Muscle of leg (tissue), 11 donors: ENCODE results near the gene CABLES2. TPM values are rescaled to one million over a fixed set of nuclear protein-coding genes. Genes with fewer than 3 reads are reported as not detected.

Experiments
- DNase-seq: peaks from one replicate; pipeline ENCODE4 v3.0.0; 2013
- H3K27ac ChIP-seq: one replicate; pipeline ENCODE4 v1.5.1; 2013; ENCODE audit warnings: mild to moderate bottlenecking, low read length, control low read depth
- H3K27me3 ChIP-seq: one replicate; pipeline ENCODE4 v1.6.1; 2013; ENCODE audit warnings: low read length; ENCODE audit not compliant: control insufficient read depth, insufficient read depth
- H3K36me3 ChIP-seq: one replicate; pipeline ENCODE4 v1.6.1; 2013; ENCODE audit warnings: low read length; ENCODE audit not compliant: control insufficient read depth, insufficient read depth
- H3K4me1 ChIP-seq: one replicate; pipeline ENCODE4 v1.6.1; 2013; ENCODE audit warnings: low read length; ENCODE audit not compliant: control insufficient read depth, insufficient read depth
- H3K4me3 ChIP-seq: one replicate; pipeline ENCODE4 v1.5.1; 2013; ENCODE audit warnings: low read length, control low read depth
- H3K9me3 ChIP-seq: replicated peaks from 2 replicates; pipeline ENCODE4 v1.6.1; 2013; ENCODE audit warnings: low read depth, low read length; ENCODE audit not compliant: control insufficient read depth
- WGBS: methylation state at CpG from one replicate; pipeline ENCODE4 v1.1.5; 2013; ENCODE audit warnings: missing lambda C conversion rate; ENCODE audit not compliant: insufficient coverage; 5-methylcytosine and 5-hydroxymethylcytosine counted together
- polyA plus RNA-seq, 8 donors: library from polyadenylated mRNA; unstranded; fragments of 120-200 nt; gene quantifications; one replicate each; pipeline versions ENCODE4 v1.2.1 to v1.2.3, GENCODE V29; 2013; ENCODE audit warnings: inconsistent platforms in 1 of 8, low replicate concordance in 1 of 8; ENCODE audit not compliant: insufficient read length in 8 of 8, insufficient read depth in 1 of 8
- total RNA-seq: library from RNA; stranded (reverse); fragments of 120-200 nt; gene quantifications from one replicate; pipeline ENCODE4 v1.2.4, GENCODE V29; 2013

The CABLES2 gene
- total and polyA plus RNA-seq, 9 donors, result 2.0 to 8.2 (median 5.7) TPM

DNA sequence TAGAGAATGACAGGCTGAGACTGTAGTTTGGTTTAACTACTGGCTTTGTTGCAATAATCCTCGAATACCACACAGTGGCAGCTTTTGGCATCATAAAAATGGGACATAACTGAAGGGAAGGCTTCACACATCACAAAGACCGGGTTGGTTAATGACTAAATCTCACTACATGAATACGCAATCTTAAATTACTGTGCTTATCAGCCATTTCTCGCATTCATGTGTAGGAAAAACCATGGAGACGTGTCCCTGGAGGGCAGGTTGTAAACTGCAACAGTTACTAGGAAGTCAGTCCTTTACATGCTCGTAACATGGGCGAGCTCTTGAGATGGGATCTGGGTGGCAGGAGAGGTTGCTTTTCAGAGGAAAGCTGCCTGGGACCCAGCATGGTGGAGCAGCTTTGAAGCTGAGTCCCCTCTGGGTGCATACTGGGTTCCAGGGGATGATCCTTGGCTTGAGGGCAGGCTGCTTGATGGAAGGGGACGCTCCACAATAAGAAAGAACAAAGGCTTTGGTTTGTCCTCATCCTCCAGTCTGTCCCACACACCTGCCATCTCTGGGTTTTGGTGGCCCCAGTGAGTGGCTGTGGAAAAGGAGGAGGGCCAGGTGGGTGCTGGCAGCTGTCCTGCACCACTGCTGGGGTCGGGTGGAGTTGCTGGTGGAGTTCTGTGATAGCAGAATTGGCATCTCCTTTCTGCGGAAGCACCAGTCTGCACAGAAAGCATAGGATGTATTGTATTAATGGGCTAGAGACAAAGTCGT is 18.1 kb downstream of the CABLES2 start:
- Histone ChIP-seq H3K9me3 (no peaks in the 10 kb centered on the region), H3K36me3 (peaks cover 59% of the 10 kb centered on the region), H3K4me3 (no peak overlapping the region), H3K4me1 (peaks cover 17% of the 10 kb centered on the region), H3K27ac (no peak overlapping the region), H3K27me3 (no peaks in the 10 kb centered on the region)
- DNase-seq, result no peak
- WGBS, result 89% methylated on average over 10 of the region's 11 CpGs

DNA sequence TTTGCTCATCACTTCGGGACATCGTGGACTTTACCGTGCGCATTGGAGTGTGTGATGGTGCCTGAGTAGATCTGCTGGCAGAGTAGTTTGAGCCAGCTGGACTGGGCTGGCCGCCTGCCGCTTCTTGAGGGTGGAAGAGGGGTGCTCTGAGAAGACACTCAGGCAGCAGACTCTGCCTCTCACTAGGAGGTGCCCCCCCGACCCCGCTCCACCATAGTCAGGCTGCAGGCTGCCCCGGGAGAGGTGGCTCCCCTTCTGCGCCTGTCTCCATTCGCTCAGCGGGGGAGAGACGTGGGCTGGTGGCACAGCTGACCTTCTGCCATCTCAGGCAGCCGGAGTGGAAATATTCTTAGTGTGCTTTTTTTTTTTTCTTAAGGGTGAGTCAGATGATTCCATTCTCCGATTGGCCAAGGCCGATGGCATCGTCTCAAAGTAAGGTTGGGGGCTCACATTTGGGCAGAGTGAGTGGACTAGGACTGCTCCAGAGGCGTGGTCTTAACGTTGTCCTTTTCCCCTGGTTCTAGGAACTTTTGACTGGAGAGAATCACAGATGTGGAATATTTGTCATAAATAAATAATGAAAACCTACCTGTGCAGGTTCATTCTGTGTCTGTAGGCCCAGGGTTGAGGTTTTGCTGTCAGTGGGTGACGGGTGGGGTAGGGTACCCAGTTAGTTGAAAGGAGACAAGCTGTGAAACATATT is 19.0 kb downstream of the CABLES2 start:
- Histone ChIP-seq H3K36me3 (peaks cover 51% of the 10 kb centered on the region), H3K27me3 (no peaks in the 10 kb centered on the region), H3K4me1 (peaks cover 17% of the 10 kb centered on the region), H3K9me3 (no peaks in the 10 kb centered on the region), H3K4me3 (peak overlapping the region; percentile 93), H3K27ac (peak overlapping the region; percentile 20)
- DNase-seq, result no peak
- 63% methylated on average over 9 of the region's 20 CpGs for WGBS

DNA sequence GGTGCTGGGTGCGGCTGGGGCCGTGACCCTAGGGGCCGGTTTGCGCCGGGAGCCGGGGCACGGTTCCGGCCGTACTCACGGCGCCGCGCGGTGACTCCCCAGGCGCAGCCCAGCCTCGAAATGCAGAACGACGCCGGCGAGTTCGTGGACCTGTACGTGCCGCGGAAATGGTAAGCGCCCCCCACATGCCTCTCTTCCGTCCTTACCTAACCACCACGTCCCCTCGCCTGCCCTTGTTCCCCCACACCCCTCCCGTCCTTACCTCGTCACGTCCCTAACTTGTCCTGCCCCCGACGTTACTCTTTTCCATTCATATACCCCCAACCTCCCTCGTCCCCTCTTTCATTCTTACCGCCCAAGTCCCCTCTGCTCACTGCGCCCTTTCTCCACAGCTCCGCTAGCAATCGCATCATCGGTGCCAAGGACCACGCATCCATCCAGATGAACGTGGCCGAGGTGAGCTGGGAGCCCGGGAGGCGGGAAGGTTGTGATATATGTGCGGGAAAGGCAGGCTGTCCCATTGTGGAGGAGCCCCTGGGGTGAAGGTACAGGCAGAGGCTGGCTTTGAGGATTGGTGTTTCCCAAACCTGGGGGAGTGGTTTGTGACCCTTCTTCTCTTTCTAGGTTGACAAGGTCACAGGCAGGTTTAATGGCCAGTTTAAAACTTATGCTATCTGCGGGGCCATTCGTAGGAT is 19.7 kb downstream of the CABLES2 start:
- Histone ChIP-seq H3K9me3 (no peaks in the 10 kb centered on the region), H3K36me3 (peaks cover 44% of the 10 kb centered on the region), H3K4me3 (peak overlapping the region; percentile 93), H3K27ac (peak overlapping the region; percentile 20), H3K4me1 (peaks cover 20% of the 10 kb centered on the region), H3K27me3 (no peaks in the 10 kb centered on the region)
- under 1% methylated on average over 41 of the region's 47 CpGs for WGBS
- DNase-seq, result no peak

GRCh38 chr20:62386383-62387218 is 20.5 kb downstream of the CABLES2 start, which contains the start of gene RPS21:
RPS21 (plus strand) TSS chr20:62387103; CDS start chr20:62387339, 236 bp downstream.
- Histone ChIP-seq H3K9me3 (no peaks in the 10 kb centered on the region), H3K4me1 (peaks cover 22% of the 10 kb centered on the region), H3K4me3 (peak within 1 kb of the TSS; percentile 93), H3K27me3 (no peaks in the 10 kb centered on the region), H3K27ac (peak within 1 kb of the TSS; percentile 82), H3K36me3 (peaks cover 39% of the 10 kb centered on the region)
- DNase-seq, result peak; percentile 96
- under 1% methylated on average over 63 of the region's 83 CpGs for WGBS

DNA sequence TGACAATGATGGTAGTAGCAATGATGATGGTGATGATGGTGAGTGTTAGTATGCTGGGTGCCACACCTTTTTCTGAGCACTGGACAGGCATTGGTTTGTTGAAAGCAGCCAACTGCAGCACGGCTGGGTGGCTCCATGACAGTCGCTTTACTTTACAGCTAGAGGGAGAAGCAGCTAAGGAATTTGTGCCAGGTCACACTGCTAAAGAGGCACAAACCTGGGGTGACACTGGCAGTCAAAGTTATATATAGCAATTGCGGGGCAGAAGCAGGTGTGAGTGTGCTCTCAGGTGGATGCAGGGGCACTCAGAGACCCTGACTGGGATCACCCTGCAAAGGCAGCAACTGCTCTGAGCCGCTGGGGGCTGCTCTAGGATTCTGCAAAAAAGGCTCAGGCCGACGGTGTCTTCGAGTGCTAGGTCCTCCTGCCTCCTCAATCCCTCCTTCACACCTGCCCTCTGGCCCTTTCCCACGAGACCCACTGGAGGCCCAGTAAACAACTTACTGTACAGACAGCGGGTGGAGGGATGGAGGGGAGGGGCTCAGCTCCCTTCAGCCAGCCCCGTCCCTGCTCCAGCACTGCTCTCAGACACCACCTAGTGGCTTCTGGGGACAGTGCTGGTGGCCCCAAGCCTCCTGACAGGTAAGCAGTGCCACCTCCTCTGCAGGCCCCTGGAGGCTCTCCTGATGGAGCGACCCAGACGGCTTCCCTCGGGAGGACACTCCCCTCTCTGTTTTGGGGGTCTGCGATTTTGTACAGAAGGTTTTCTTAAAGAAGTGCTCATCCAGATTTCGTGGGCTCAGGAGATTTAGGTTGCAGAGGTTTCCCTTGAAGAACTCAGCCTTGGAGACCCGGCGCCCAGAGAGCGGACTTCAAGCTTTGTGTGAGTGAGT is 24.5 kb downstream of the CABLES2 start:
- WGBS, result 47% methylated on average over 7 of the region's 18 CpGs
- Histone ChIP-seq H3K9me3 (no peaks in the 10 kb centered on the region), H3K27ac (peak overlapping the region; percentile 13), H3K27me3 (no peaks in the 10 kb centered on the region), H3K4me1 (peaks cover 31% of the 10 kb centered on the region), H3K4me3 (no peak overlapping the region), H3K36me3 (no peaks in the 10 kb centered on the region)
- peak; percentile 79 for DNase-seq

DNA sequence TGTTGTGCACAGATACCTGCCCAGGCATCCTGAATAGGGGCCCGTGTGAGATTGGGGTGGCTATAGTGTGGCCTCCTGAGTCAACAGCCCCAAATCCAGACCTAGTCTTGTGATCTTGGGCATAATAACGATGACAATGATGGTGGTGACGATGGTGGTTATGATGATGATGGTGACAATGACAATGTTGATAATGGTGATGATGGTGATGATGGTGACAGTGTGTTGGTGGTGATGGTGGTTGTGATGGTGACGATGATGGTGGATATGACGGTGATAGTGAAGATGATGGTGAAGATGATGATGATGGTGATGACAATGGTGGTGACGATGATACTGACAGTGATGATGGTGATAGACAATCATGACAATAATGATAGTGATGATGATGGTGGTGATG is 25.2 kb downstream of the CABLES2 start:
- Histone ChIP-seq H3K36me3 (no peaks in the 10 kb centered on the region), H3K27ac (no peak overlapping the region), H3K9me3 (no peaks in the 10 kb centered on the region), H3K27me3 (no peaks in the 10 kb centered on the region), H3K4me3 (no peak overlapping the region), H3K4me1 (peaks cover 36% of the 10 kb centered on the region)
- no peak for DNase-seq
- WGBS, result 82% methylated on average over 6 of the region's 6 CpGs

DNA sequence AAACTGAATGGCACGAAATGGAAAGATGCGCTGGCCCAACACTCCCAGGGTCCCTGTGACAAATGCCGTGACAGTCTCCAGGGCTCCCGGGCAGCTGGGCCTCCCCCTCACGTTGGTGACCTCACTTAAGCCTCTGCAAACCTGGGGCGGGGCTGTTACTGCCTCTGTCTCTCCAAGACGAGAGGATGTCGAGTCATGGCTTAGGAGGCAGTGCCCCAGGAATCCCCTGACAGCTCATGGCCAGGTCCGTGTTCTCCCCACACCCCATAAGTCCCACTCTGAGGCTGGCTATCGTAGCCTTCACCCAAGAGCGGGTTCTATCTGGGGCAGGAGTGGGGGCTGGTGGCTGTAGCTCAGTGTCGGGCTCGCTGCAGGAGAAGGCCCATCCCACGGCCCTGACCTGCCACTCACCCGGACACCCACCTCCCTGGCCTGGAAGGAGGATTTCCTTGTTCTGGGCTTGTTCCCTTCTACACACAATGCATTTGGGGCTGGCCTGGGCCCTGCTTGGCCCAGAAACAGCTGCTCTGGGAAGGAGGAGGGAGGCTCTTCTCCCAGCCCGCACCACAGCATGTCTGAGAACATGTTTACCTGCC is 25.8 kb downstream of the CABLES2 start:
- 62% methylated on average over 9 of the region's 16 CpGs for WGBS
- no peaks in the 10 kb centered on the region for H3K36me3 ChIP-seq
- H3K27ac ChIP-seq, result peak overlapping the region; percentile 20
- DNase-seq, result no peak
- H3K27me3 ChIP-seq, result no peaks in the 10 kb centered on the region
- H3K4me3 ChIP-seq, result no peak overlapping the region
- peaks cover 41% of the 10 kb centered on the region for H3K4me1 ChIP-seq
- H3K9me3 ChIP-seq, result no peaks in the 10 kb centered on the region

- Histone ChIP-seq H3K4me3 (no peak overlapping the region), H3K9me3 (no peaks in the 10 kb centered on the region), H3K27me3 (no peaks in the 10 kb centered on the region), H3K36me3 (no peaks in the 10 kb centered on the region), H3K27ac (peak overlapping the region; percentile 64), H3K4me1 (peaks cover 59% of the 10 kb centered on the region)
- 58% methylated on average over 22 of the region's 22 CpGs for WGBS
- DNase-seq, result no peak
These were observed 28.9 kb downstream of the CABLES2 start for GRCh38 chr20:62378215-62378614.
